Esophagus muscularis mucosa (tissue), 4 donors: ENCODE results near the gene AGAP1.

Experiments used
- CTCF ChIP-seq, 3 experiments: fragments of 200-600 bp in 2 of 3; fragments of 450-650 bp in 1 of 3; sonication (generic) in 2 of 3; IDR thresholded peaks; one replicate each; pipeline ENCODE4 v1.5.1; 2017 to 2019; ENCODE audit warnings: antibody characterized with exemption in 3 of 3, mild to moderate bottlenecking in 2 of 3, moderate library complexity in 1 of 3
- EP300 ChIP-seq: sonication (generic); formaldehyde crosslinking; IDR thresholded peaks from one replicate; pipeline ENCODE4 v1.6.1; 2017; ENCODE audit warnings: antibody characterized with exemption
- POLR2AphosphoS5 ChIP-seq, 2 donors: sonication (generic); formaldehyde crosslinking; IDR thresholded peaks; one replicate each; pipeline ENCODE4 v1.6.1; 2017; ENCODE audit warnings: antibody characterized with exemption in 2 of 2

- TF ChIP-seq EP300: no peak
- no peak for TF ChIP-seq CTCF (IDR thresholded peaks at IDR 0.05)
- no peak for TF ChIP-seq POLR2AphosphoS5 (IDR thresholded peaks at IDR 0.05)
Measured at GRCh38 chr2:236042087-236042486, 548.2 kb downstream of the AGAP1 start.
